Mesodermal cell (in vitro differentiated cells): ENCODE data around the gene PEX11A.

Experiments used
- H3K27ac ChIP-seq: 2 replicates; pipeline ENCODE4 v1.7.0; 2013; ENCODE audit warnings: mild to moderate bottlenecking, low read depth, low read length, moderate library complexity; ENCODE audit not compliant: severe bottlenecking
- H3K36me3 ChIP-seq: 2 replicates; pipeline ENCODE4 v1.7.1; 2013; ENCODE audit warnings: mild to moderate bottlenecking, low read length, moderate library complexity; ENCODE audit not compliant: control insufficient read depth, insufficient read depth
- H3K4me1 ChIP-seq: one replicate; pipeline ENCODE4 v1.7.1; 2013; ENCODE audit warnings: mild to moderate bottlenecking, low read length; ENCODE audit not compliant: insufficient read depth, control insufficient read depth, poor library complexity, severe bottlenecking
- H3K4me3 ChIP-seq: 2 replicates; pipeline ENCODE4 v1.7.0; 2013; ENCODE audit warnings: low read length, control low read depth, mild to moderate bottlenecking; ENCODE audit not compliant: insufficient read depth, poor library complexity, severe bottlenecking; ENCODE audit errors: extremely low read depth
- H3K9me3 ChIP-seq: 2 replicates; pipeline ENCODE4 v1.7.1; 2013; ENCODE audit warnings: mild to moderate bottlenecking, low read length, moderate library complexity; ENCODE audit not compliant: control insufficient read depth
- WGBS, 2 experiments: methylation state at CpG; one replicate each; pipeline ENCODE4 v1.1.5; 2013; ENCODE audit warnings: missing lambda C conversion rate in 2 of 2; ENCODE audit not compliant: insufficient coverage in 2 of 2; 5-methylcytosine and 5-hydroxymethylcytosine counted together

The PEX11A gene

GRCh38 chr15:89646416-89647141, 44.0 kb downstream of the PEX11A start:
- WGBS, 2 experiments = 91 to 93% methylated on average over 15 to 22 of the region's 22 CpGs
- Histone ChIP-seq H3K4me1 (no peaks in the 10 kb centered on the region), H3K36me3 (peaks cover 64% of the 10 kb centered on the region), H3K4me3 (no peak overlapping the region), H3K9me3 (no peaks in the 10 kb centered on the region), H3K27ac (no peak overlapping the region)

- no peaks in the 10 kb centered on the region for H3K9me3 ChIP-seq
- peaks cover 70% of the 10 kb centered on the region for H3K36me3 ChIP-seq
- WGBS, 2 experiments = 90 to 100% methylated on average over 6 to 8 of the region's 8 CpGs
- no peak overlapping the region for H3K4me3 ChIP-seq
- no peaks in the 10 kb centered on the region for H3K4me1 ChIP-seq
- H3K27ac ChIP-seq = no peak overlapping the region
Observed at GRCh38 chr15:89645680-89646079, 44.9 kb downstream of the PEX11A start.

- no peaks in the 10 kb centered on the region for H3K9me3 ChIP-seq
- H3K27ac ChIP-seq = no peak overlapping the region
- no peaks in the 10 kb centered on the region for H3K4me1 ChIP-seq
- no peak overlapping the region for H3K4me3 ChIP-seq
- H3K36me3 ChIP-seq = peaks cover 55% of the 10 kb centered on the region
- WGBS, 2 experiments = 97 to 98% methylated on average over 16 of the region's 16 CpGs
Observed at GRCh38 chr15:89642106-89642505, 48.4 kb downstream of the PEX11A start.

- Histone ChIP-seq H3K4me3 (no peak overlapping the region), H3K9me3 (no peaks in the 10 kb centered on the region), H3K4me1 (no peaks in the 10 kb centered on the region), H3K36me3 (peaks cover 47% of the 10 kb centered on the region), H3K27ac (no peak overlapping the region)
- WGBS, 2 experiments = 87 to 97% methylated on average over 4 of the region's 5 CpGs
Observed at GRCh38 chr15:89641053-89641452, 49.5 kb downstream of the PEX11A start.

GRCh38 chr15:89640245-89640644, 50.3 kb downstream of the PEX11A start:
- peaks cover 41% of the 10 kb centered on the region for H3K36me3 ChIP-seq

GRCh38 chr15:89633585-89633984, 57.0 kb downstream of the PEX11A start:
- peaks cover 8% of the 10 kb centered on the region for H3K9me3 ChIP-seq
- H3K36me3 ChIP-seq = peaks cover 53% of the 10 kb centered on the region
- 90 to 91% methylated on average over 14 to 20 of the region's 23 CpGs for WGBS, 2 experiments
- no peak overlapping the region for H3K4me3 ChIP-seq
- H3K4me1 ChIP-seq = no peaks in the 10 kb centered on the region
- H3K27ac ChIP-seq = no peak overlapping the region

More at GRCh38 chr15:89640245-89640644, 50.3 kb downstream of the PEX11A start:
- Histone ChIP-seq H3K4me3 (no peak overlapping the region), H3K4me1 (no peaks in the 10 kb centered on the region), H3K27ac (no peak overlapping the region), H3K9me3 (no peaks in the 10 kb centered on the region)
- WGBS, 2 experiments = 95 to 100% methylated on average over 3 of the region's 5 CpGs

GRCh38 chr15:89632563-89633430, 57.8 kb downstream of the PEX11A start:
- Histone ChIP-seq H3K4me1 (no peaks in the 10 kb centered on the region), H3K9me3 (peaks cover 8% of the 10 kb centered on the region), H3K27ac (no peak overlapping the region), H3K4me3 (no peak overlapping the region), H3K36me3 (peaks cover 61% of the 10 kb centered on the region)
- 95 to 96% methylated on average over 14 of the region's 18 CpGs for WGBS, 2 experiments

GRCh38 chr15:89631902-89632264, 58.7 kb downstream of the PEX11A start:
- Histone ChIP-seq H3K36me3 (peaks cover 70% of the 10 kb centered on the region), H3K4me1 (no peaks in the 10 kb centered on the region), H3K27ac (no peak overlapping the region), H3K9me3 (peaks cover 8% of the 10 kb centered on the region), H3K4me3 (no peak overlapping the region)
- 87 to 95% methylated on average over 7 to 10 of the region's 10 CpGs for WGBS, 2 experiments
